Fibroblast of the aortic adventitia (primary cell): ENCODE results near the gene RPL4. TPM values are rescaled to one million over a fixed set of nuclear protein-coding genes. Genes with fewer than 3 reads are reported as not detected.
"Not testable (repeated sequence)": the region's sequence is repeated elsewhere in the genome, so short reads cannot be mapped to it uniquely, and the experiment has no call there.

Experiments
- DNase-seq: peaks from one replicate; pipeline ENCODE4 v3.0.0-alpha.2; 2010; ENCODE audit warnings: low read depth
- H3K4me3 ChIP-seq: 2 replicates; pipeline ENCODE4 v1.5.1; 2011; ENCODE audit warnings: low read depth, mild to moderate bottlenecking, control low read depth, low read length, moderate library complexity
- total RNA-seq: library from RNA; depleted of rRNA; stranded (reverse); fragments of >200 nt; gene quantifications from 2 replicates; pipeline ENCODE4 v1.2.3, GENCODE V29; 2012; ENCODE audit warnings: low replicate concordance
- TF ChIP-seq, protein P1 (sequence below): IDR thresholded peaks from 2 replicates; pipeline ENCODE4 v1.5.1; 2011; ENCODE audit warnings: mild to moderate bottlenecking, low read length, control low read depth, inconsistent platforms; ENCODE audit not compliant: insufficient read depth

RPL4 gene
- total RNA-seq, 1 donor = 4,222 TPM

DNA sequence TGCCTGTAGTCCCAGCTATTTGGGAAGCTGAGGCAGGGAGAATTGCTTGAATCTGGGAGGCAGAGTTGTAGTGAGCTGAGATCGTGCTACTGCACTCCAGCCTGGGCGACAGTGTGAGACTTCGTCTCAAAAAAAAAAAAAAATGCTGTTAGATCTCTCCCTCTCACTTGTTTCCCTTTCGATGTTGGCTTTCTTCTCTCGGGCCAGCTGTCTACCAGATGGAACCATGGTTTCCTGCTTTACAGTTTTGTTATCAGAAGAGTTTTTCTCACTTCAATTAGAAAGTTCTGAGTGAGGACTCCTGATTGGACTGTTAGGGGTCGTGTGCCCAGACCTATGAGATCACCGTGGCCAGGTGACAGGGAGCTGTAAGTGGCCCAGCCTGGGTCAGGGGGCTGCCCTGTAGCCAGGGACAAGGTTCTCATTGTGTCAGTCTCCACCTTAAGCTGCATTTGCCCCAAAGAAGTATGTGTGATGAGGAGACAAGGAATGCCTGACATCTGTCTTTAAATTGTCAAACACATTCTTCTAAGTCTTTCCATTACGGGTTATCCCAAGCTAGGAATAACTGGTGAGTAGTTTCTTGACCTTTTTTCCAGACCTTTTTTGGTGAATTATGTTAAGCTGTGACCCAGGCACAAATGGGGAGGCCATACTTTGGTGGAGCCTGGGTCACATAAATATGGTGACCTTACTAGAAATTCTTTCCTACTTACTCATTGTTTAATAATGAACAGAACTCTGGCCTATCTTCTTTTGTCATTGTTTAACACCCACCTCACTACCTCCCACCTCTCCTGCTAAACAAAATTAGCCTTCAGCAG, 32.3 kb downstream of the RPL4 start:
- no peak overlapping the region for H3K4me3 ChIP-seq
- TF ChIP-seq, protein P1, sequence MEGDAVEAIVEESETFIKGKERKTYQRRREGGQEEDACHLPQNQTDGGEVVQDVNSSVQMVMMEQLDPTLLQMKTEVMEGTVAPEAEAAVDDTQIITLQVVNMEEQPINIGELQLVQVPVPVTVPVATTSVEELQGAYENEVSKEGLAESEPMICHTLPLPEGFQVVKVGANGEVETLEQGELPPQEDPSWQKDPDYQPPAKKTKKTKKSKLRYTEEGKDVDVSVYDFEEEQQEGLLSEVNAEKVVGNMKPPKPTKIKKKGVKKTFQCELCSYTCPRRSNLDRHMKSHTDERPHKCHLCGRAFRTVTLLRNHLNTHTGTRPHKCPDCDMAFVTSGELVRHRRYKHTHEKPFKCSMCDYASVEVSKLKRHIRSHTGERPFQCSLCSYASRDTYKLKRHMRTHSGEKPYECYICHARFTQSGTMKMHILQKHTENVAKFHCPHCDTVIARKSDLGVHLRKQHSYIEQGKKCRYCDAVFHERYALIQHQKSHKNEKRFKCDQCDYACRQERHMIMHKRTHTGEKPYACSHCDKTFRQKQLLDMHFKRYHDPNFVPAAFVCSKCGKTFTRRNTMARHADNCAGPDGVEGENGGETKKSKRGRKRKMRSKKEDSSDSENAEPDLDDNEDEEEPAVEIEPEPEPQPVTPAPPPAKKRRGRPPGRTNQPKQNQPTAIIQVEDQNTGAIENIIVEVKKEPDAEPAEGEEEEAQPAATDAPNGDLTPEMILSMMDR = no peak
- DNase-seq = peak; percentile 40

DNA sequence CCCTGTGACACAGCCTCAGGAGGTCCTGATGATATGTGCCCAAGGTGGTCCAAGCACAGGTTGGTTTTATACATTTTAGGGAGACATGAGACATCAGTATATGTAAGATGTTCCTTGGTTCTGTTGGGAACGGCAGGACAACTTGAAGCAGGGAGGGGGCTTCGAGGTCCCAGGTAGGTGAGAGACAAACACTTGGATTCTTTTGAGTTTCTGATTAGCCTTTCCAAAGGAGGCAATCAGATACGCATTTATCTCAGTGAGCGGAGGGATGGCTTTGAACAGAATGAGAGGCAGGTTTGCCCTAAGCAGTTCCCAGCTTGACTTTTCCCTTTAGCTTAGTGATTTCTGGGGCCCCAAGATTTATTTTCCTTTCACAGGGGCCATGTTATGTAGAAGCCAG, 33.8 kb downstream of the RPL4 start:
- DNase-seq, H3K4me3 ChIP-seq: not testable (repeated sequence)

- not testable (repeated sequence) for DNase-seq
Measured at GRCh38 chr15:66467162-66468040, 37.3 kb downstream of the RPL4 start.

DNA sequence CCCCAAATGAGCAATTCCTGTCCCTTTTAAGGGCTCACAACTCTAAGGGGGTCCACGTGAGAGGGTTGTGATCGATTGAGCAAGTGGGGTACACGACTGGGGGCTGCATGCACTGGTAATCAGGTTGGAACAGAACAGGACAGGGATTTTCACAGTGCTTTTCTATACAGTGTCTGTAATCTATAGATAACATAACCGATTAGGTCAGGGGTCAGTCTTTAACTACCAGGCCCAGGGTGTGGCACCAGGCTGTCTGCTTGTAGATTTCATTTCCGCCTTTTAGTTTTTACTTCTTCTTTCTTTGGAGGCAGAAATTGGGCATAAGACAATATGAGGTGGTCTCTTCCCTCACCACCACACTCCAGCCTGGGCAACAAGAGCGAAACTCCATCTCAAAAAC, 39.4 kb downstream of the RPL4 start:
- DNase-seq = not testable (repeated sequence)

More at GRCh38 chr15:66467162-66468040, 37.3 kb downstream of the RPL4 start:
- not testable (repeated sequence) for H3K4me3 ChIP-seq

GRCh38 chr15:66462627-66463026, 42.0 kb downstream of the RPL4 start:
- H3K4me3 ChIP-seq = no peak overlapping the region
- no peak for DNase-seq
- TF ChIP-seq, protein P1 = no peak

More for the DNA sequence above, 39.4 kb downstream of the RPL4 start:
- not testable (repeated sequence) for H3K4me3 ChIP-seq

DNA sequence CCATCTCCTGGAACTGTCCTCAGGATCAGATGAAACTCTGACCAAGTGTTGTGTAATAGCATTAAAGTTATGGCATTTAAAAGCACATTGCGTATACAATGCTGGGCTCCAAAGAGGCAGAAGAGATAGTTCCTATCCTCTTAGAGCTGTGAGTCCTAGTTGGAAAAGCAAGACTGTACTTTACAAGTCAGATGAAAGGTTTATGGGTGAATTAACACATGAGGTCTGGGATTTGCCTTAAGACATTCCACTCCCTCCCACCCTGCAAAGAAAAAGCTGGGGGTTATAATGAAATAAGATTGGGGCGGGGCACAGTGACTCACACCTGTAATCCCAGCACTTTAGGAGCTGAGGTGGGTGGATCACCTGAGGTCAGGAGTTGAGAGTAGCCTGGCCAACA, 42.7 kb downstream of the RPL4 start:
- DNase-seq = no peak
- TF ChIP-seq, protein P1 = no peak
- no peak overlapping the region for H3K4me3 ChIP-seq

DNA sequence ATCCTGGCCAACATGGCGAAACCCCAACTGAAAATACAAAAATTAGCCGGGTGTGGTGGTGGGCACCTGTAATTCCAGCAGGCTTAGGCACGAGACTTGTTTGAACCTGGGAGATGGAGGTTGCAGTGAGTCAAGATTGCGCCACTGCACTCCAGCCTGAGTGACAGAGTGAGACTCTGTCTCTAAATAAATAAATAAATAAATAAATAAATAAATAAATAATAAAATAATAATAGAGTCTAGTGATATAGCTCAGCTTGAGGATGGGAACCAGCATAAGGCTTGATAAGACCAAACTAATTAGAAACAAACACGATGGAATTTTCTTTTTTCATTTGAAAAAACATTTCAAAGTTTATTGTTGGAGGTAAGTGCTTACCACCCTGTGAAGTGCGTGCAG, 43.4 kb downstream of the RPL4 start:
- not testable (repeated sequence) for DNase-seq, H3K4me3 ChIP-seq

- TF ChIP-seq, protein P1 = no peak
- no peak for DNase-seq
- no peak overlapping the region for H3K4me3 ChIP-seq
Measured at GRCh38 chr15:66459818-66460615, 44.6 kb downstream of the RPL4 start.
